ENCODE results near the gene DOCK9. TPM values are rescaled to one million over a fixed set of nuclear protein-coding genes. Genes with fewer than 3 reads are reported as not detected.

Gene DOCK9
- total RNA-seq, 1 experiment from 2014 or later = 30.5 TPM

DNA sequence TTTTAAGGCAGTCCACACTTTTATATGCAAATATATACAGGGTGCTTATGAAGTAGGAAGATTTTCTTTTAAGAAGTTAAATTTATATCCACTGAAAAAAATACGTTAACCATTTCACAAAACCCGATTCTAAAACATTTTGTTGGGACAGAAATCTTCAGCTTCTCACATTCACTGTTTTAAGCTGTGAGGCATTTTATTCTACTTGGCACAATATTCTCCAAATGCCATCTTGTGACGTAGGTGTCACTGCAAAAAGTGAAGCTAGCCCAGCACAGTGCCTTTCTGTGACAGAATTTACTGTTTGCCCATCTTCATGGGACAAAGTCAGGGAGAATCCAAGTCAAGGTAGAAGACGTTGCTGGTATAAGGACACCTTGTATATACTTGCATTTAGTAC lies 130.9 kb downstream of the DOCK9 start:
- TF ChIP-seq, protein P1, sequence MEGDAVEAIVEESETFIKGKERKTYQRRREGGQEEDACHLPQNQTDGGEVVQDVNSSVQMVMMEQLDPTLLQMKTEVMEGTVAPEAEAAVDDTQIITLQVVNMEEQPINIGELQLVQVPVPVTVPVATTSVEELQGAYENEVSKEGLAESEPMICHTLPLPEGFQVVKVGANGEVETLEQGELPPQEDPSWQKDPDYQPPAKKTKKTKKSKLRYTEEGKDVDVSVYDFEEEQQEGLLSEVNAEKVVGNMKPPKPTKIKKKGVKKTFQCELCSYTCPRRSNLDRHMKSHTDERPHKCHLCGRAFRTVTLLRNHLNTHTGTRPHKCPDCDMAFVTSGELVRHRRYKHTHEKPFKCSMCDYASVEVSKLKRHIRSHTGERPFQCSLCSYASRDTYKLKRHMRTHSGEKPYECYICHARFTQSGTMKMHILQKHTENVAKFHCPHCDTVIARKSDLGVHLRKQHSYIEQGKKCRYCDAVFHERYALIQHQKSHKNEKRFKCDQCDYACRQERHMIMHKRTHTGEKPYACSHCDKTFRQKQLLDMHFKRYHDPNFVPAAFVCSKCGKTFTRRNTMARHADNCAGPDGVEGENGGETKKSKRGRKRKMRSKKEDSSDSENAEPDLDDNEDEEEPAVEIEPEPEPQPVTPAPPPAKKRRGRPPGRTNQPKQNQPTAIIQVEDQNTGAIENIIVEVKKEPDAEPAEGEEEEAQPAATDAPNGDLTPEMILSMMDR (IDR thresholded peaks at IDR 0.05) = no peak
- no peak for TF ChIP-seq TCF7L2 (IDR thresholded peaks at IDR 0.05; ENCODE audit: low read depth, low read length)
- TF ChIP-seq REST (IDR thresholded peaks at IDR 0.05; ENCODE audit: insufficient read depth in 1 of 2, low read depth in 2 of 2, low read length in 1 of 2) = no peak
- TF ChIP-seq POLR2AphosphoS5 (IDR thresholded peaks at IDR 0.05; ENCODE audit: low read depth, low read length) = no peak
- TF ChIP-seq SIN3A (IDR thresholded peaks at IDR 0.05; ENCODE audit: borderline replicate concordance, insufficient read depth, low read depth, low read length) = no peak
- Histone ChIP-seq H3K4me3 (ENCODE audit: low read depth in 2 of 2, low read length in 2 of 2) (no peak overlapping the region), H3K4me1 (ENCODE audit: control insufficient read depth, insufficient read depth, low read length) (no peaks in the 10 kb centered on the region), H3K27ac (ENCODE audit: low read length) (no peak overlapping the region), H3K27me3 (ENCODE audit: control insufficient read depth, insufficient read depth, low read length) (no peaks in the 10 kb centered on the region), H3K36me3 (ENCODE audit: control insufficient read depth, insufficient read depth, low read length) (no peaks in the 10 kb centered on the region), H3K9me3 (ENCODE audit: control insufficient read depth, insufficient read depth, low read depth, low read length) (no peaks in the 10 kb centered on the region)
- CTCF ChIA-PET = no interaction called here
- intact Hi-C loops (cut with micrococcal nuclease; ENCODE audit: unreplicated experiment) = loop anchor here (10.0 kb wide), 1 partner anchor 152 kb away; no protein-coding TSS in a partner anchor
- ATAC-seq (no peak), DNase-seq (ENCODE audit: low read depth, low spot score) (no peak)
- BruUV-seq (replicated peaks) = no TSS peak
- in situ Hi-C loops (cut with HindIII; ENCODE audit: low pct_unique_long_range_greater_than_20kb, low sequenced_read_pairs) = no loop called here
- POLR2A ChIA-PET = no interaction called here

DNA sequence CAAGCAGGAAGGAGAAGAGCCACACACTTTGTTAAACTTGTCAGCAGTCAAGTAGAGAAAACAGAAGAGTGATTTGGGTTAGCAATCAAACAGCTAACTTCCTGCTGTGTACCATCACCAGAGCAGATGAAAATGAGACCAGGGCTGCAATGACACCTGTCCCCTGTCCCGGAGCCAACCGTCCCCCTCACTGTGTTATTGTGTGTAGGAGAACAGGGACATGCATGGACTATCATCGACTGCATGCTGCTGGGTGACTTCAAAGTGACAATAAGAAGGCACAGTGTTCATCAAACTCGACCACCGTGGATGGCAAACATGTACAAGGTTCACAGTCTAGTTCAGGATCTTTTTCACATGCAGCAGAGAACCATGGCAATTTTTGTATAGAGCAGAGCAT lies 131.3 kb downstream of the DOCK9 start:
- no peak for DNase-seq (ENCODE audit: low read depth, low spot score)
- no peak for ATAC-seq
- Histone ChIP-seq H3K27me3 (ENCODE audit: control insufficient read depth, insufficient read depth, low read length) (no peaks in the 10 kb centered on the region), H3K4me1 (ENCODE audit: control insufficient read depth, insufficient read depth, low read length) (no peaks in the 10 kb centered on the region), H3K36me3 (ENCODE audit: control insufficient read depth, insufficient read depth, low read length) (no peaks in the 10 kb centered on the region), H3K9me3 (ENCODE audit: control insufficient read depth, insufficient read depth, low read depth, low read length) (no peaks in the 10 kb centered on the region), H3K27ac (ENCODE audit: low read length) (no peak overlapping the region), H3K4me3 (ENCODE audit: low read depth in 2 of 2, low read length in 2 of 2) (no peak overlapping the region)
- ChIA-PET CTCF (no interaction called here), POLR2A (no interaction called here)
- in situ Hi-C loops (cut with HindIII; ENCODE audit: low pct_unique_long_range_greater_than_20kb, low sequenced_read_pairs) = no loop called here
- intact Hi-C loops (cut with micrococcal nuclease; ENCODE audit: unreplicated experiment) = loop anchor here (10.0 kb wide), 1 partner anchor 152 kb away; no protein-coding TSS in a partner anchor
- TF ChIP-seq SIN3A (IDR thresholded peaks at IDR 0.05; ENCODE audit: borderline replicate concordance, insufficient read depth, low read depth, low read length) = no peak
- TF ChIP-seq, protein P1 (IDR thresholded peaks at IDR 0.05) = no peak
- no peak for TF ChIP-seq TCF7L2 (IDR thresholded peaks at IDR 0.05; ENCODE audit: low read depth, low read length)
- TF ChIP-seq REST (IDR thresholded peaks at IDR 0.05; ENCODE audit: insufficient read depth in 1 of 2, low read depth in 2 of 2, low read length in 1 of 2) = no peak
- TF ChIP-seq POLR2AphosphoS5 (IDR thresholded peaks at IDR 0.05; ENCODE audit: low read depth, low read length) = no peak
- BruUV-seq (replicated peaks) = no TSS peak

Measured in Panc1 (cell line).